IPS-18a (cell line): Measurements from ENCODE around the gene MAPK8IP3.

Experiments
- H3K27ac ChIP-seq: one replicate; pipeline ENCODE4 v1.5.1; 2013; ENCODE audit warnings: low read length
- H3K27me3 ChIP-seq: one replicate; pipeline ENCODE4 v1.6.1; 2013; ENCODE audit warnings: mild to moderate bottlenecking, low read length; ENCODE audit not compliant: control insufficient read depth, insufficient read depth
- H3K36me3 ChIP-seq: one replicate; pipeline ENCODE4 v1.6.1; 2013; ENCODE audit warnings: low read depth, low read length; ENCODE audit not compliant: control insufficient read depth
- H3K4me1 ChIP-seq: one replicate; pipeline ENCODE4 v1.6.1; 2013; ENCODE audit warnings: low read depth, low read length; ENCODE audit not compliant: control insufficient read depth
- H3K4me3 ChIP-seq: one replicate; pipeline ENCODE4 v1.5.1; 2013; ENCODE audit warnings: low read length
- H3K9ac ChIP-seq: one replicate; pipeline ENCODE4 v1.6.1; 2013; ENCODE audit warnings: mild to moderate bottlenecking, low read length, moderate library complexity
- H3K9me3 ChIP-seq: one replicate; pipeline ENCODE4 v1.6.1; 2013; ENCODE audit warnings: low read depth, low read length; ENCODE audit not compliant: control insufficient read depth

Gene MAPK8IP3

DNA sequence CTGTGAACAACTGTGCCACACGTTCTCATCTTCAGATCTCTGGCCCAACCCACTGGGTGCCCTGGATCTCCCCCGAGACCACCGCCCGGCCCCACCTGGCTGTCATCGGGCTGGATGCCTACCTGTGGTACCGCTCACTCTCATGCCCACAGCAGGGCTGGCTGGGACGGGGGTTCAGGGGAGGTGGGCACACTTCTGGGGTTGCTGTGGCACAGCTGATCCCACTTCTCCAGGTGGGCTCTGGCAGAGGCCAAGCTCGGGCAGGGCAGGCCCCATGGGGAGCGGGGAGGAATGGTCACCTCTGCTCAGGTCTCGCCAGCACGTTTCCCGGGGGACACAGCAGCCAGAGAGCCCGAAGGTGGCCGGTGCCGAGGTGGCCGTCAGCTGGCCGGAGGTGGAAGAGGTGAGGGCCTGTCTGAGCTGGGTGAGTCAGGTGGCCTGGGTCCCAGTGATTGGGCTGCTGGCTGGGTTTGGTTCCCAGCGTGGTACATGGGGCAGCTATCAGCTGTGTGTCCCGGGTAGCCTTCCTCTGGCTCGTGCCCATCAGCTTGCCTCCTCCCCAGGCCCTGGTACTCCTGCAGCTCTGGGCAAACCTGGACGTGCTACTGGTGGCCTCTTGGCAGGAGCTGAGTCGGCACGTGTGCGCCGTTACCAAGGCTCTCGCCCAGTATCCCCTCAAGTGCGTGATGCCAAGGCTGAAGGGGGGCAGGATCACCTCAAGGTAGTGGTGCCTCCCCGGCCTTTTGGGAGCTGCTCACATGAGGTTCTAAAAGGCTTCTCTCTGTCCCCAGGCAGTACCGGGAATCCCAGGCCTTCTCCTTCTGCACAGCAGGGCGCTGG lies 69.2 kb downstream of the MAPK8IP3 start:
- no peak overlapping the region for H3K4me3 ChIP-seq
- no peak overlapping the region for H3K9ac ChIP-seq
- H3K27ac ChIP-seq = no peak overlapping the region
- no peaks in the 10 kb centered on the region for H3K9me3 ChIP-seq
- H3K27me3 ChIP-seq = no peaks in the 10 kb centered on the region
- no peaks in the 10 kb centered on the region for H3K4me1 ChIP-seq
- H3K36me3 ChIP-seq = peaks cover 16% of the 10 kb centered on the region

GRCh38 chr16:1775846-1776671 lies 70.1 kb downstream of the MAPK8IP3 start:
- Histone ChIP-seq H3K9ac (no peak overlapping the region), H3K27ac (no peak overlapping the region), H3K4me1 (no peaks in the 10 kb centered on the region), H3K4me3 (no peak overlapping the region), H3K27me3 (no peaks in the 10 kb centered on the region), H3K9me3 (no peaks in the 10 kb centered on the region), H3K36me3 (peaks cover 16% of the 10 kb centered on the region)

DNA sequence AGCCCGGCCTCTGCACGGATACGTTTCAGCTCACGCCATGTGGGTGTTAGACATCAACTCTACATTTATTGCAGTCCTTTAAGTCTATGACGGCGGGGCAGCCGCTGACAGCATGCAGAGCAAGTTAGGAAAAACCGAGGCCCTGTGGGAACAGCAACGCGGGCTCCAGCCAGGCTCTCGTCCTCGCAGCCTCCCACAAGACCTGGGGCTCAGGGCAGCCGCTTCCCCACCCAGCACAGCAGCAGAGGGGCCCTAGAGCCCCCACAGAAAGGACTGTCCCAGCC lies 70.6 kb downstream of the MAPK8IP3 start:
- Histone ChIP-seq H3K4me3 (no peak overlapping the region), H3K27me3 (no peaks in the 10 kb centered on the region), H3K27ac (no peak overlapping the region), H3K4me1 (no peaks in the 10 kb centered on the region), H3K9ac (no peak overlapping the region), H3K36me3 (peaks cover 16% of the 10 kb centered on the region), H3K9me3 (no peaks in the 10 kb centered on the region)

- Histone ChIP-seq H3K27ac (no peak overlapping the region), H3K4me1 (no peaks in the 10 kb centered on the region), H3K36me3 (peaks cover 16% of the 10 kb centered on the region), H3K27me3 (no peaks in the 10 kb centered on the region), H3K9me3 (no peaks in the 10 kb centered on the region), H3K4me3 (no peak overlapping the region), H3K9ac (no peak overlapping the region)
Observed at GRCh38 chr16:1776991-1777374, 71.0 kb downstream of the MAPK8IP3 start.

GRCh38 chr16:1777375-1778199 lies 71.6 kb downstream of the MAPK8IP3 start:
- Histone ChIP-seq H3K27ac (no peak overlapping the region), H3K27me3 (no peaks in the 10 kb centered on the region), H3K9ac (no peak overlapping the region), H3K36me3 (peaks cover 16% of the 10 kb centered on the region), H3K4me1 (no peaks in the 10 kb centered on the region), H3K4me3 (no peak overlapping the region), H3K9me3 (no peaks in the 10 kb centered on the region)

DNA sequence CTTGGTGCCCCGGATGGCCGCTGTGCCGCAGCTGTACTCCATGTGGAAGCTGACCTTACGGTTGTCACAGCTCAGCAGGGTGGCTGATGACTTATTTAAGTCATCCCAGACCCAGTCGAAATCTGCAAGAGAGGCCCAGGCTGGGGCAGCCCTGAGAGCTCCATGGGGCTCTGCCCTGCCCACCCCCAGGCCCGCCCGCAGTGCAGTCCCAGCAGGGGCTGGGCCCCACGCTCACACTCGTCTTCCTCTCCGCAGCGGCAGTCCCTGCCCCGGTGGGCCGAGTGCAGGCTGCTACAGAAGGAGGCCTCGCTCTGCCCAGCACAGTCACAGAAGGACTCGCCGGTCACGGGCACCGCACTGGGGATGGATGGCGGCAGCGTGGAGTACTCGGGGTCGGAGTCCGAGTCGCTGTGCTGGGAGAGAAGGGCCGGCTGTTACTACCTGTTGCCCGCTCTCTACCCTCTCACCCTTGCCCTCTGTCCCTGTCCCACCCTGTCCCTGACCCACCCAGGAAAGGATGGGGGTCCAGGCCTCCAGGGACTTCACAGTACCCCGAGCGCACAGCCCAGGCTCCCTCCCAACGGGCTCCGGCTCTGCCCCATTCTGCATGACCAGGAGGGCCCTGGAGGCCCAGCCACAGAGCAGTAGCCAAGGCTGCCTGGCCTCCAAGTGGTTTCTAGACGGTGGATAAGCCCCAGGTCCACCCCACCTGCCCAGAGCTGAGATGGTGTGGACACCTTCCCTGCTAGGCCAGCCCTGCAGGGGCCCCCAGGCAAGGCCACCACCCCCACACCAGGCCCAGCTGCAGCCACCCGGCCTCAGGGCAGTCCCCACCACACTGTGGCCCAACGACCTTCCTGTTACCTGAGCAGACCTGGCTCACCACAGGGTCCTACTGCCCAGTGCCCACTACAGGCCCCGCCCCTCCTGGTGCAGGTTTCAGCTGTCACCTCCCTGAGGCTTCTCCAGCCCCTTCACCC lies 72.5 kb downstream of the MAPK8IP3 start:
- no peaks in the 10 kb centered on the region for H3K9me3 ChIP-seq
- H3K27ac ChIP-seq = no peak overlapping the region
- H3K4me1 ChIP-seq = no peaks in the 10 kb centered on the region
- H3K27me3 ChIP-seq = no peaks in the 10 kb centered on the region
- H3K9ac ChIP-seq = no peak overlapping the region
- no peak overlapping the region for H3K4me3 ChIP-seq
- peaks cover 16% of the 10 kb centered on the region for H3K36me3 ChIP-seq

DNA sequence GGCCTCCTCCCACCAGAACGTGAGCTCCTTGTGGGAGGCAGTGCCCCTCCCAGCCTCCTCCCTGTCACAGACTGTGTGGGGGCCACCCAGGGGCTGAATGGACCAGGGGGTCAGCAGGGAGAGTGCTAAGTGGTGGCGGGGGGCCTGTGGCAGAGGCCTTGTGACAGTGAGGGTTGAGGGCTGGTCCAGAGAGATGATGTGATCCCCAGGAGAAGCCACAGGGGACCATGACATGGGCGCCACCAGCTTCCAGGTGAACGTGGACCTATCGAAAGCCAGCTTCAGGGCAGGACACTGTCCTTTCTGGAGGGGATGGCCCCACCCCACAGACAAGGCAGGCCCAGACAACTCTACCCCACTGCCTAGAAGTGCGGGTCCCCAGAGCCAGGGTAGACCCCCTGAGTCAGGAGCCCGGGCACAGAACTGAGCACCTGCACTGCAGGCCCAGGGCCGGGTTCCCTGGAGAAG lies 73.3 kb downstream of the MAPK8IP3 start:
- Histone ChIP-seq H3K9ac (no peak overlapping the region), H3K4me1 (no peaks in the 10 kb centered on the region), H3K9me3 (no peaks in the 10 kb centered on the region), H3K4me3 (no peak overlapping the region), H3K27ac (no peak overlapping the region), H3K27me3 (no peaks in the 10 kb centered on the region), H3K36me3 (peaks cover 16% of the 10 kb centered on the region)

DNA sequence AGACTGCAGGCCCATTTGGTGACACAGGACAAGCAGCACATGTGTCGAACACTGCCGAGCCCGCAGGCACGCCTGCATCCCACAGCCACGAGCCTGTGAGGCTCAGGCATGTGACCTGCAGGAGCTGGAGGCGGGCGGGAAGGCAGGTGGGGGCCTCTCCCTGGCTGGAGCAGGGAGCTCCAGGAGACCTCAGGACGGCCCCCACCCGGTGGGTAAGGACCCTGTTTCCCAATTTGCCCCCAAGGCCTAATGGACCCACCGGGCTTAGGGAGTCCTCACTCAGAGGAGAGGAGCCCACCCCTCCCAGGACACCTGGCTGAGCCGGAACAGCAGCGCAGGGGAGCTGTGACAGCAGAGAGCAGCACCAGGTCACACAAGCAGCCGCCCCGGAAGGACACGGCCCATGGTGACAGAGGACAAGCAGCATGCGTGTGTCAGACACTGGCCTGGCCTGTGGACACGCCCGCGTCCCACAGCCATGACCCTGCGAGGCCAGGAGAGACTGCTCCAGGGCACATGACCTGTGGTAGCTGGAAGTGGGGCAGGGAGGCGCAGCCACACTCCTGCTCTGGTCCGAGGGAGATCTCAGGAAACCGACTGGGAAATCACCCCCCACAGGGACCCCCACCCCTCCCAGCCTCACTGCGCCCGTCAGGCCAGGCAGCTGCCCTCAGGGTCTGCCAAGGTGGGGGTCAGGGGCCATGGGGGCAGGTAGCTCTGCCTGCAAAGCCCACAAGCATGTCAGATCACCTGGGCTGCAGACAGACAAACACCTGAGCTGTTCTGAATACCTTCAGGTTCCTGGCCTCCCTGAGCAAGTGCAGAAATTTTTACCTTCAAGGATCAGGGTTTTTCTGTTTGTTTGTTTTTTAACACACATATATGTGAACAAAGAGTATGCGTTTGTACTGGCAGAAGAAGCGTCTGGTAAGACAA lies 74.0 kb downstream of the MAPK8IP3 start:
- no peak overlapping the region for H3K27ac ChIP-seq

DNA sequence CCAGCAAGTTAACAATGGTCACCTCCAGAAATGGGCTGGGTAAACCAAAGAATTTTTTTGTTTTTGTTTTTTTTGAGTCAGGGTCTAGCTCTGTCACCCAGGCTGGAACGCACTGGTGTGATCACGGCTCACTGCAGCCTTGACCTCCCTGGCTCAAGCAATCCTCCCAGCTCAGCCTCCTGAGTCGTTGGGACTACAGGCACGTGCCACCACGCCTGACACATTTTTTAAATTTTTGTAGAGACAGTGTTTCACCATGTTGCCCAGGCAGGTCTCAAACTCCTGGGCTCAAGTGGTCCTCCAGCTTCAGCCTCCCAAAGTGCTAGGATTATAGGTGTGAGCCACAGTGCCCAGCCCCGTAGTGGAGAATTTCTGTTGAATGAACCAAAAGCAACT lies 74.7 kb downstream of the MAPK8IP3 start:
- Histone ChIP-seq H3K9me3 (no peaks in the 10 kb centered on the region), H3K27ac (no peak overlapping the region), H3K9ac (no peak overlapping the region), H3K4me1 (no peaks in the 10 kb centered on the region), H3K36me3 (peaks cover 11% of the 10 kb centered on the region), H3K27me3 (no peaks in the 10 kb centered on the region), H3K4me3 (no peak overlapping the region)

More for the DNA sequence above, 74.0 kb downstream of the MAPK8IP3 start:
- Histone ChIP-seq H3K9me3 (no peaks in the 10 kb centered on the region), H3K4me3 (no peak overlapping the region), H3K9ac (no peak overlapping the region), H3K36me3 (peaks cover 16% of the 10 kb centered on the region), H3K27me3 (no peaks in the 10 kb centered on the region), H3K4me1 (no peaks in the 10 kb centered on the region)

DNA sequence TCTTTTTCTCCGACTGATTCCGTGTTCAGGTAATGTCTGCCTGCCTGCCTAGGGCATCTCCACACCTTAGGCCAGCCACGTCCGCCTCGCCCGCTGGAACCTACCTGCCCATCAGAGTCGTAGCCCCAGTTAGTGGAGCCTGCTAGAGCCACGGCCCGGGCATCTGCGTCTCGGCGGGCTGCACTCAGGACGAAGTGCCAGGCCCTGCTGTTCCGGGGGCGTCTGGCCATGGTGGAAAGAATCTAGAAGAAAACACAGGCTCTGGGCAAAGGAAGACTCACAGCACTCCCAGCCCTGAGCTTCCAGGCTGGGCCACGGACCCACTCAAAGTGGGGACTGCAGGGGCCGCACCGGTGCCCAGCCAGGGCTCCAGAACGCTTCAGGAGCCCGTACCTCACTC lies 75.3 kb downstream of the MAPK8IP3 start:
- no peak overlapping the region for H3K27ac ChIP-seq
- H3K4me1 ChIP-seq = no peaks in the 10 kb centered on the region
- no peaks in the 10 kb centered on the region for H3K9me3 ChIP-seq
- H3K36me3 ChIP-seq = peaks cover 11% of the 10 kb centered on the region
- H3K27me3 ChIP-seq = no peaks in the 10 kb centered on the region
- peak overlapping the region; percentile 45 for H3K9ac ChIP-seq
- H3K4me3 ChIP-seq = peak overlapping the region; percentile 83
